Caco-2 (cell line): ENCODE data around the gene ZNF503. TPM values are rescaled to one million over a fixed set of nuclear protein-coding genes. Genes with fewer than 3 reads are reported as not detected.

Experiments
- BruUV-seq: library from RNA; stranded (reverse); fragments of 400-500 nt; replicated peaks from 2 replicates; lab custom pipeline; 2021; lab: Mats Ljungman, UMichigan
- CTCF ChIA-PET: fragments of 300-600 bp; sonication (Branson Sonifier 250); formaldehyde crosslinking; loops from one replicate; lab custom pipeline; 2022; ENCODE audit warnings: antibody characterized with exemption; lab: Charles Lee
- POLR2A ChIA-PET: fragments of 300-600 bp; sonication (Branson Sonifier 250); formaldehyde crosslinking; loops from one replicate; lab custom pipeline; 2022; ENCODE audit warnings: antibody characterized with exemption; lab: Charles Lee
- DNase-seq, 2 experiments: peaks; one replicate each; pipeline versions ENCODE4 v3.0.0 to v3.0.0-alpha.2; 2020 to 2022
- H3K27me3 ChIP-seq: replicated peaks from 2 replicates; pipeline ENCODE4 v1.6.0; 2011; ENCODE audit warnings: low read length; ENCODE audit not compliant: control insufficient read depth, insufficient read depth
- H3K36me3 ChIP-seq: 2 replicates; pipeline ENCODE4 v1.5.1; 2011; ENCODE audit warnings: low read length; ENCODE audit not compliant: control insufficient read depth, insufficient read depth
- H3K4me1 ChIP-seq: fragments of 250-450 bp; sonication (Bioruptor Pico); 2 replicates; pipeline ENCODE4 v1.5.1; 2020; ENCODE audit warnings: mild to moderate bottlenecking
- H3K4me3 ChIP-seq: 2 replicates; pipeline ENCODE4 v1.5.1; 2011; ENCODE audit warnings: low read depth, mild to moderate bottlenecking, control low read depth, low read length
- H3K9me3 ChIP-seq: fragments of 250-450 bp; sonication (Bioruptor Pico); 2 replicates; pipeline ENCODE4 v1.5.1; 2020; ENCODE audit warnings: mild to moderate bottlenecking, moderate library complexity
- H3K27ac Mint-ChIP-seq: one replicate; pipeline ENCODE4 v1.8.0; 2022; ENCODE audit warnings: mixed read lengths; ENCODE audit not compliant: unreplicated experiment
- H3K27me3 Mint-ChIP-seq: one replicate; pipeline ENCODE4 v1.8.0; 2022; ENCODE audit warnings: mixed read lengths; ENCODE audit not compliant: insufficient read depth, unreplicated experiment
- H3K36me3 Mint-ChIP-seq: one replicate; pipeline ENCODE4 v1.8.0; 2022; ENCODE audit warnings: mild to moderate bottlenecking, mixed read lengths; ENCODE audit not compliant: insufficient read depth, unreplicated experiment
- H3K4me1 Mint-ChIP-seq: one replicate; pipeline ENCODE4 v1.8.0; 2022; ENCODE audit warnings: low read depth, mixed read lengths; ENCODE audit not compliant: unreplicated experiment
- H3K4me3 Mint-ChIP-seq: one replicate; pipeline ENCODE4 v1.8.0; 2022; ENCODE audit warnings: mild to moderate bottlenecking, moderate library complexity, mixed read lengths; ENCODE audit not compliant: unreplicated experiment
- H3K9me3 Mint-ChIP-seq: one replicate; pipeline ENCODE4 v1.8.0; 2022; ENCODE audit warnings: mixed read lengths; ENCODE audit not compliant: unreplicated experiment
- CTCF ChIP-seq, 2 experiments: fragments of 200-600 bp in 1 of 2; IDR thresholded peaks; 1 replicate in 1 of 2; 2 replicates in 1 of 2; pipeline versions ENCODE4 v1.5.1 to v1.8.0; 2011 to 2022; ENCODE audit warnings: antibody characterized with exemption in 1 of 2, control low read depth in 1 of 2, inconsistent platforms in 1 of 2, low read depth in 1 of 2, low read length in 1 of 2, mild to moderate bottlenecking in 1 of 2, moderate library complexity in 1 of 2; ENCODE audit not compliant: insufficient read depth in 1 of 2, severe bottlenecking in 1 of 2, unreplicated experiment in 1 of 2
- intact Hi-C: fragments of 100-400 bp; cut with micrococcal nuclease; formaldehyde crosslinking; loops from one replicate; pipeline ENCODE4 v1.10.0; 2022; ENCODE audit not compliant: unreplicated experiment
- total RNA-seq: library from RNA; stranded (reverse); gene quantifications from 2 replicates; pipeline ENCODE4 v1.2.3, GENCODE V29; 2022

The ZNF503 gene
- total RNA-seq, 1 experiment from 2014 or later: 35.5 TPM

- intact Hi-C loops: no loop called here
- H3K27me3 ChIP-seq: no peaks in the 10 kb centered on the region
- BruUV-seq: no TSS peak
- peaks cover 39% of the 10 kb centered on the region for H3K9me3 Mint-ChIP-seq
- H3K27ac Mint-ChIP-seq: no peak overlapping the region
- peaks cover 28% of the 10 kb centered on the region for H3K36me3 Mint-ChIP-seq
- H3K4me1 Mint-ChIP-seq: peaks cover 9% of the 10 kb centered on the region
- ChIA-PET POLR2A (no interaction called here), CTCF (no interaction called here)
- no peaks in the 10 kb centered on the region for H3K27me3 Mint-ChIP-seq
- peaks cover 16% of the 10 kb centered on the region for H3K9me3 ChIP-seq
- TF ChIP-seq CTCF (IDR thresholded peaks at IDR 0.05; ENCODE audit: insufficient read depth in 1 of 2, low read depth in 1 of 2, low read length in 1 of 2, severe bottlenecking in 1 of 2, unreplicated experiment in 1 of 2): no peak
- H3K4me3 Mint-ChIP-seq: no peak overlapping the region
- no peak overlapping the region for H3K4me3 ChIP-seq
- no peaks in the 10 kb centered on the region for H3K4me1 ChIP-seq
- no peaks in the 10 kb centered on the region for H3K36me3 ChIP-seq
- DNase-seq: no peak
Measured at GRCh38 chr10:75446508-75446907, 44.9 kb upstream of the ZNF503 start.

GRCh38 chr10:75444781-75445386 is 43.3 kb upstream of the ZNF503 start:
- Histone ChIP-seq H3K27me3 (no peaks in the 10 kb centered on the region), H3K36me3 (no peaks in the 10 kb centered on the region), H3K9me3 (peaks cover 16% of the 10 kb centered on the region), H3K4me3 (no peak overlapping the region), H3K4me1 (no peaks in the 10 kb centered on the region)
- intact Hi-C loops: no loop called here
- POLR2A ChIA-PET: no interaction called here
- Mint-ChIP-seq H3K4me3 (no peak overlapping the region), H3K4me1 (peaks cover 14% of the 10 kb centered on the region), H3K36me3 (peaks cover 33% of the 10 kb centered on the region), H3K9me3 (peaks cover 39% of the 10 kb centered on the region), H3K27ac (no peak overlapping the region), H3K27me3 (no peaks in the 10 kb centered on the region)
- no peak for DNase-seq
- CTCF ChIA-PET: interaction anchor here (1.2 kb wide), 1 partner anchor 15 kb away, joined by 3 read pairs; no protein-coding TSS in a partner anchor
- BruUV-seq: no TSS peak
- TF ChIP-seq CTCF (IDR thresholded peaks at IDR 0.05; ENCODE audit: insufficient read depth in 1 of 2, low read depth in 1 of 2, low read length in 1 of 2, severe bottlenecking in 1 of 2, unreplicated experiment in 1 of 2): no peak

- no peak for TF ChIP-seq CTCF (IDR thresholded peaks at IDR 0.05; ENCODE audit: insufficient read depth in 1 of 2, low read depth in 1 of 2, low read length in 1 of 2, severe bottlenecking in 1 of 2, unreplicated experiment in 1 of 2)
- no peak for DNase-seq
- Histone ChIP-seq H3K4me1 (peaks cover 5% of the 10 kb centered on the region), H3K36me3 (no peaks in the 10 kb centered on the region), H3K4me3 (no peak overlapping the region), H3K27me3 (no peaks in the 10 kb centered on the region), H3K9me3 (peaks cover 16% of the 10 kb centered on the region)
- POLR2A ChIA-PET: no interaction called here
- H3K27ac Mint-ChIP-seq: no peak overlapping the region
- H3K27me3 Mint-ChIP-seq: no peaks in the 10 kb centered on the region
- intact Hi-C loops: no loop called here
- H3K4me3 Mint-ChIP-seq: no peak overlapping the region
- CTCF ChIA-PET: no interaction called here
- peaks cover 26% of the 10 kb centered on the region for H3K4me1 Mint-ChIP-seq
- BruUV-seq: no TSS peak
- peaks cover 39% of the 10 kb centered on the region for H3K9me3 Mint-ChIP-seq
- peaks cover 43% of the 10 kb centered on the region for H3K36me3 Mint-ChIP-seq
Measured at GRCh38 chr10:75443362-75443761, 41.8 kb upstream of the ZNF503 start.
